HG03558 (cell line): ENCODE measurements around the gene KRT77.

Experiments used
- ATAC-seq: cut with Tn5 transposase; IDR thresholded peaks from one replicate; pipeline ENCODE4 v1.9.1; 2021; ENCODE audit warnings: moderate number of reproducible peaks; ENCODE audit not compliant: unreplicated experiment; ENCODE audit errors: extremely low read depth

Gene KRT77

DNA sequence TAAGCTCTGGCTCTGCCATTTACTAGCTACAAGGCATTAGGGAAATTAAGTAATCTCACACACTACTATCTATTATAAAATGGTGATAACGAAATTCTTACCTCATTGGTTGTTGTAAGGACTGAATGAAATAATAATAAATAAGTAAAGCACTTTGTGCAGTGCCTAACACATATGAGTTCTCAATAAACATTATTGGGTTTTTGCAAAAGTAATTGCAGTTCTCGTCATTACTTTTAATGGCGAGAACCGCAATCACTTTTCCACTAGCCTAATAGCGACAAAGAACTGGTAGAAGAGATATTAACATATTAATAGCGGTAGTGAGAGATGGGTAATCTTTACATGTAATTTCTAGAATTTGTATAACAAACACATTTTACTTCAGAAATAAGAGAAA lies 9.2 kb downstream of the KRT77 start:
- no peak for ATAC-seq

DNA sequence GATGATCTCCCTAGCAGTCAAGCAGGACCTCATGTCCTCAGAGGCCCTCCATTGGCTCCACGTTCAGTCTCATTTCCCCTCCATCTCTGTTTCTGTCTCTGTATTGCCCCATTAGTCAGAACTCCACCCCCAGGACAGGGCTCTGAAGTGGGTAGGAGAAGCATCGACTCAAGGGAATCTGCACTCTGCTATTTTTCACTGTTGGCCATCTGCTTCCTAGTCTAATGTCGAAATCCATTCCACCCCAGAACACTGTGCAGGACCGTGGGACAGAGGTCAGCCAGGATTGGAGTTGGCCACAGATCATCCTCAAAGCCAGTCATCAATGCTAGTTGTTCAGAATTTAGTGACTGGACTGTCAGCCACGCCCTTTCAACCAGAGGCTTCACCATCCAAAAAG lies 10.1 kb downstream of the KRT77 start:
- ATAC-seq: no peak

DNA sequence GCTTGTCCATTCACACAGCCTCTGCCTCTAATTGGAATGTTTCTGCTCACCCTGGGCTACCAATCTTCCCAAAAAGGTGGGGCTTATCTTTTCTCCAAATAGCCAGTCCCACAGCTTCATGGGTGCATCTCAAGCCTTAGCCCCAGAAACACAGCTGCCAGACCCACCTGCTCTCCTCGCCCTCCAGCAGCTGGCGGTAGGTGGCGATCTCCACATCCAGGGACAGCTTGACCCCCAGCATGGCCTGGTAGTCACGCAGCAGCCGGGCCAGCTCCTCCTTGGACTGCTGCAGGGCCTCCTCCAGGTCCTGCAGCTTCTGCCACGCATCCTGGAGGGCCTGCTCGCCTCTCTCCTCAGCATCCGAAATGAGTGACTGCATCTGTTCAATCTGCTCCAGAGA lies 11.1 kb downstream of the KRT77 start:
- ATAC-seq: no peak

DNA sequence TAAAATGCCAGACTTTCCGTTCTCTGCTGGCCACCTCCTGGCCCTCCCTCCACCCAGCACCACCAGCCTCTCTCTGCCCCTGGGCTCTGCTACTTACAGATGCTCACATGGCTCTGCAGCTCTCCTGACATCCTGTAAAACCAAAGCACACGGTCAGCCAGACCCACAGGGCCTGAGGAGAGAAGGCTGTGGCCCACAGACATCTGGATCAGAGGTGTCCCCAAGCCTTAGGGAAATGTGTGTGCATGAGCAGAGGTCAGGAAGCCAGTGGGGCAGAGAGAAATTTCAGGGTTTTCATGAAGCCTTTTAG lies 11.5 kb downstream of the KRT77 start:
- no peak for ATAC-seq

DNA sequence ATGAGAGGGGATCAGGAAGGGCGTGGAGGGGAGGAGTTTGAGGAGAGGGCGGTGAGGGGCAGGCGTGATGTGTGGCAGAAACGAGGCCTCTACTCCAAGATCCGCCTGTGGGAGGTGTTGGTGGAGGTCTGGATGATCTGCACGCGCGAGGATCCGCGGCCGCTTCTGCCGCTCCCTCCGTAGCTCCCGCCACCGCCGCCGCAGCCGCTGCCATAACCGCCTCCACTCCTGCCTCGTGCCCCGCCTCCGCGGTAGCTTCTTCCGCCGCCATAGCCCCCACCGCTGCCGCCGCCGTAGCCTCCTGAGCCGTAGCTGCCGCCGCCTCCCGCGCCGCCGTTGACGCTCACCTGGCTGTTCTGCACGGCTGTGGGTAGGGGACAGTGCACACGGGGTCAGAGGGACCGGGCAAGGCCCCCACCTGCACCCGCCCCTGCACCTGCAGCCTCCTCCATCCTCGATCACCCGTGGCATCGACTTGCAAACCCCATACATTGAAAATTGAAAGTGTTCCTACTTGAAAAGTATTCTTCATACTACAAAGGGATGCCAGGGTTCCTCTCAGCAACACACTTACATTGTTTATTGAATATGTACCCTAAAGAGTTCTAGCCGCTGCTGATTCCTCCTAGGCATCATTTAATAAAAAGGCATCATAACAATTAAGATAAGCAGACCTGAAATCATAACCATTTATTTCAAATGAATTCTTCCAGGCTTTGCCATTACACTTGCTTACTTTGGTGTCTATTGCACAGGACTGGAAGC lies 12.1 kb downstream of the KRT77 start:
- no peak for ATAC-seq

DNA sequence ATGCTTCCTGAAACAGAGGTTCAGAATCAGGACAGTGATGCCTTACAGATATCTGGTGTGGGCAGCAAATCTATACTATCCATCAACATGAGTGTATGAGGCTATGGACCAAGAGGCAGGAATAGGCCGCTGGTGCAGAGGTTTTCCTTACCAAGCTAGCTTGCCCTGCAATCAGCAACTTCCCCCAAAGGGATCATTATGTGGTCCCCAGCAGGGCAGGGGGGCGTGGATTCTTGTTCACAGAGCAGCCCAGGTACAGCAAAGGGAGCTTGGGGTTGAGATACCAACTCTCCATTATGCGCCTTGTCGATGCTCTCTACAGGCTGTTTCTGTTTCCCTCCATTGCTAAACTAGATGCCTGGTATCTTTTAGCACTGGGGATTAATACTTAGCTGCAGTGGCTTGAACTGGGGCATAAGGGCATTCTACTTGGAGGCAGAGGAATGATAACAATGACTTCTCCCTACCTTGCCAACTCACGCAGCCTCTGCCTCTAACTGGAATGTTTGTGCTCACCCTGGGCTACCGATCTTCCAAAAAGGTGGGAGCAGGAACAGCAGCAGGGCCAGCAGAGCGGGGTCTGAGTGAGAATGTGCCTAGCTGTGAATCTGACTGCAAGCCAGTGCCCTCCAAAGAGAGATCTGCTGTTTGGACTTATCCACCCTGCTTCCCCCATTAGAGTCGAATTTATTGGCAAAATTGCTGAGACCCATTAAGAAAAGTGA lies 12.8 kb downstream of the KRT77 start:
- ATAC-seq: no peak

DNA sequence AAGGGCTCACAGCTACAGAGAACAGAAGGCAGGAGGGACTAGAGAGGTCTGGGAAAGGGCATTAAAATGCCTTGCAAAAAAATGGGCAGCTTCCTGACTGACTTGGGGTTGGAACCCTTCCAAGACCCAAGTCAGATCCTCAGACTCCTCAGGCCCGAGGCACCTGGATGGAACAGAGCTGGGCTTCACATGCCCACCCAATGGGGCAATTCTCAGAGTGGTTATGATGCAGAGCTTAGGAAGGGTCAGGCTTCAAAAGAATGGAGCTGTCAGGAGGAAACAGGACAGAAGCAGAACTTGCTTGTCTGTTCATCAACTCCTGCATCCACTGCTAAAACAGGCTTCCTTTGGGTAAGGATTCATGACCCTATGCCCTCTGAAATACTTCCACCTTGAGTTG lies 13.4 kb downstream of the KRT77 start:
- no peak for ATAC-seq

DNA sequence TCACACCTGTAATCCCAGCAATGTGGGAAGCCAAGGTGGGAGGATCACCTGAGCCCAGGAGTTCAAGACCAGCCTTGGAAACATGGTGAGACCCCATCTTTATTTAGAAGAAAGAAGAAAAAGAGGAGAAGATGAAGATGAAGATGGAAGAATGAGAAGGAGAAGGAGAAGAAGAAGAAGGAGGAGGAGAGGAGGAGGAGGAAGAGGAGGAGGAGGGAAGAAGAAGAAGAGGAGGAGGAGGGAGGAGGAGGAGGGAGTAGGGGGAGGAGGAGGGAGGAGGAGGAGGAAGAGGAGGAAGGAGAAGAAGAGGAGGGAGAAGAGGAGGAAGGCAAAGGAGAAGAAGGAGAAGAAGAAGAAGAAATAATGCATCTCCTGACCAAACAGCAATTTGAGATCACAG lies 14.1 kb downstream of the KRT77 start:
- ATAC-seq: no peak

DNA sequence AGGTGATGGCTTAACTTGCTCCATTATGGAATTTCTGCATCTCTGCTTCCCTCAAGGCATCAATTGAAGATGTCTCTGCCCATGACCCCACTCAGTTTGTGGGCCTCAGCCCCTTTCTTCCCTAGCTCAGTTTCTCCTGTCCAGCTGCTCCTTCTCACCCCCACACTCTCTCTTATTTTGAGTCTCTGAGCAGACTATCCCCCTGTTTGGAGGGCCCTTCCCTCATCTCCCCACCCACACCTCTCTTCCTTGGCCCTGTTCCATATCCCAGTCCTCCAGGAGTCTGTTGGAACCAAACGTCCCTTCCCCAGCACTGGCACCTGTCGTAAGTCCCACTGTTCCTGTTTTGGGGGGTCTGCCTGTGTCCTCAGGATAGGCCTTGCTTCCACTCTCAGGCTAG lies 14.8 kb downstream of the KRT77 start:
- ATAC-seq: no peak

DNA sequence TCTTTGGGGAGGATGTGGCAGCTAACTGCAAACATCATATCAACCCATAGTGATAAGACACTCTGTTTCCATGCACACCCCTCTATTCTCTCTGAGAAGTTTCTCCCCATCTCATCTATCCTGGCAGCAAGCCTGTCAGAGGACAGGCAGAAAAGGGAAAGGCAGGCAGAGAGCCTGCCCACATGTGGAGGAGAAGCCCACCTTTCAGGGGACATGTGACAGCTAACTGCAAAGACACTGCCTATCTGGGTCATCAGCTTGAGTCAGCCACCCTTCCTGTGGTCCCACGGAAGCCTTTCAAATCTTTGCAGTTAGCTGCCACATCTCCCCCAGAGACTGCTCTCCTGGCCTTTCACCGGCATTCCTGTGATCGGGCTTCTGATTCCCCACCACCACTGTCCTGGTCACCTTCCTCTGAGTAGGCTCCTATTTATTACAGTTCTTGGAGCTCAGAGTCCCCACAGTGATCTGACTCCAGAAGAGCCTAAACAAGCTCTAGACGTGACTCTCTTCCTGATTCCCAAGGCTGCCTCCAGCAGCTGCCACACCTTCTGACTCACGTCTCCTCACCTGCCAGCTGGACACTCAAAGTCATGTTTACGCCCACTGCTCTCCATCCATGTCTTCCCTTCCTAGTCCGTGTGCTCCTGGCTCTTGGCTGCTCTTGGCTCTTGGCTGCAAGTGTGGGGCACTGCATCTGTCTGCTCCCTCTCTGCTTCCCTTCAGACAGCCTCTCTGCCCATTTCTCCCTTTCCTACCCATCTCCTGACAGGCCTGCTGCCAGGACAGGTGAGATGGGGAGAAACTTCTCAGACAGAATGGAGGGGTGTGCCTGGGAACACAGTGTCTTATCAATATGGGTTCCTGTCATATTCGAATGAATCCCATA lies 15.6 kb downstream of the KRT77 start:
- no peak for ATAC-seq

DNA sequence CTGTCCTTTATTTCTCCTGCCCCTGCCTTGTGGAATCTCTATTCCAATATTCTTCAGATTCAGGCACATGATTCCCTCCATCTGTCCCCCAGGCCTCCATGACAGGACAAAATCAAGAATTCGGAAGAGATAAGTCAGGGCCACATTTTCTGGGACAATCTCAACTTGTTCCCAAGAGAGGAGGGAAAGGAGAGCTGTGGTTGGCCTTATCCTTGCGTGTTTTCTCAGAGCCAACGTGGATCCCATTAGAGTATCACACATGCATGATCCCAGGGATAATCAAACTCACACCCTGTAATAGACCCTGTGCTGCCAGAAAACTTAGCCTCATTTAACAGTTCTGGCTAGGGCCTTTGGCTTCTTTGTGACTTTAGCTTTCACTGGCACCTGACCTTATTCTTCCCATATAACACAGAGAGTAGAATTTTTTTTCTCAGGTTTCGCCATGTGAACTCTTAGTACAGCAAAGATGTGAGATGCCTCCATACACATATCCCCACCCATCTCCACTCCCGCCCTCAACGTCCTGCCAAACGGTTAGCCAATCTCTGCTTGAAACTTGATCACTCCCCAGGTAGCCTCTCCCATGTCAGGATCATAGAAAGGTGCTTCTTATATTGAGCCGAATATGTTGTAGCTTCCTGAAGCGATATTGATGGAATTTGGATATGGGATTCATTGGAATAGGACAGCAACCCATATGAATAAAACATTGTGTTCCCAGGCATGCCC lies 16.4 kb downstream of the KRT77 start:
- ATAC-seq: no peak

DNA sequence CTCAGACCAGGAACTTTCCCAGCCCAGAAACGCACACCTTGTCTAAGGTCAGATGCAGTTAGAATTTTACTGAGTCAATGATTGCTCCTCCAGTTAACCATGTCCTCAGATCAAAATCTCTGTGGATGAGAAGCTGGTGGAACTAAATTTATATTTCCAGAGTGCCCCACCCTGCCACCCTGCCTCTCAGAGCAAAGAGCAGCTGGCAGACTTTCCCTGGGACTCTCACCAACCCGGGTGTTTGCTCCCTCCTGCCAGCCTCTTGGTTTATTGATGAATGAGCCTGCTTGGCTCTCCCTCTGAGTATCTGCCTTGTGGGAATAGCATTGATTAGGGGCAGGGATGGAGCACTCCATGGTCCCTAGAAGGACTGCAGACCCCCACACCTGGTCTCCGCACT lies 17.3 kb downstream of the KRT77 start:
- ATAC-seq: no peak

DNA sequence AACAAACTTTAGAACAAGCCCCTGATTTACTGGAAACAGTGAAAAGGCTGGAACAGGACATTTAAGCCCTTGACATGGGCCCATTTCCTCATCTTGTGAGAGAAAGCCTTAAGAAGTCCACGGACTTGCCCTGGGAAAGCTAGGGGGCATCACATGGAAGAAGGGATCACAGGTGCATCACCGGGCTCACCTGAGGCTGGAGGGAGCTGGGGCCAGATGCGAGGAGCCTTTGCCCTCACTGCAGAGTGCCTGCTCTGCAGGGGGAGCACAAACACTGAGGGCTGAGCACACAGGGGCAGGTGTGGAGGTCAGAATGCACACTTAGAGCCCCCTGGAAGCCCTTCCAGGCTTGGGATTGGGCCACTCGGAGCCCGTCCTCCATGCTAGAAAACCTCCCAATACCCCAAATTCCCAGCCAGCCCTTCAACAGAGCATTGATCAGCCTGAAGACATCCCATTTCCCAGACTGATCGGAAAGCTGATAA lies 17.9 kb downstream of the KRT77 start:
- no peak for ATAC-seq

DNA sequence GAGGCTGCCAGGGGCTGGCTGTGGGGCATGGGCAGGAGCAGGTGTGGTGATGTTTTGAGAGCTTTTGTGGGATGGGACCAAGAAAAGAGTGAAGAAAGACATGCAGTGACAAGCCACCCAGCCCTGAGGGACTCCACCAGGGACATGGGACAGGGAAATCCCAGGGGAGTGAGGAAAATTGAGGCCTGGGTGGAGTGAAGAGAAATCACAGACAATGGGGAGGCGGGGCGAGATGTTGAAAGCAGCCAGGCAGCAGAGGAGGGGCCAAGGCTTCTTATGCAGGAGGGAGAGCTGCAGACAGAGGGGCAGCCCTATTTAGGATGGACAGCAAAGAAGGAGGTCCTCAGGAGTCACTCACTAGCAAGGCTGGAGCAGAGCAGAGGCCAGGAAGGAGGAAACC lies 18.9 kb downstream of the KRT77 start:
- no peak for ATAC-seq

DNA sequence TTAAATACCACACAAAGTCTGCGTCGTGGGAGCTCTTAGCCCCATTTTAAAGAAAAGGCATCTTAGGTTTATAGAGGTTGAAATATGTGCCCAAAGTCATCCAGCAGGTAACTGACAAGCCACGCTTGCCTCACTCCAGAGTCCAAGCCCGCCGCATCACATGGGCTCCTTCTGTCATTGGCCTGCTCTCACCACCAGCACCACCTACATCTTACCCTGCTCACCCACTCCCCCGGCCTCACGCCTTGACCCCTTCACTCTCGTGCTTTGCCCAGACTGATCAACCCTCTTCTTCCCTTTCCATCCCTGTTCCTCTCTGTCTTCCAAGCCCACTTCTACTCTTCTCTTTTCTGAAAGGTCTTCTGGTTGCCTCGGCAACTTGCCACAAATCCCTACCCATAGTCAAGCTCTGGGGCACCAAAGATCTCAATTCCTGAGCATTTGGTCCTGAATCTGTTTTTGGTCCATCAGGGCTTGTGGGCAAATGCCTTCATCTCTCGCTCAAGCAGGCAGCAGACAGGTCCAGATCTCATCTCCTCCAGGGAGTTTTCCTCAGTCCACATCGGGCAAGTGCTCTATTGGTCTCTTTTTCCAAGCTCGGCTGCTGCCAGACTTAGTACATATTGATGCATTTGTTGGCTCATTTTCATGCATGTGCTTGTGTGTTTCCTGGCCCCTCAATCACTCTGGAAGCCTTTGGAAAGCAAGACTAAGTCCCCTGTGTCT lies 19.6 kb downstream of the KRT77 start:
- ATAC-seq: no peak

DNA sequence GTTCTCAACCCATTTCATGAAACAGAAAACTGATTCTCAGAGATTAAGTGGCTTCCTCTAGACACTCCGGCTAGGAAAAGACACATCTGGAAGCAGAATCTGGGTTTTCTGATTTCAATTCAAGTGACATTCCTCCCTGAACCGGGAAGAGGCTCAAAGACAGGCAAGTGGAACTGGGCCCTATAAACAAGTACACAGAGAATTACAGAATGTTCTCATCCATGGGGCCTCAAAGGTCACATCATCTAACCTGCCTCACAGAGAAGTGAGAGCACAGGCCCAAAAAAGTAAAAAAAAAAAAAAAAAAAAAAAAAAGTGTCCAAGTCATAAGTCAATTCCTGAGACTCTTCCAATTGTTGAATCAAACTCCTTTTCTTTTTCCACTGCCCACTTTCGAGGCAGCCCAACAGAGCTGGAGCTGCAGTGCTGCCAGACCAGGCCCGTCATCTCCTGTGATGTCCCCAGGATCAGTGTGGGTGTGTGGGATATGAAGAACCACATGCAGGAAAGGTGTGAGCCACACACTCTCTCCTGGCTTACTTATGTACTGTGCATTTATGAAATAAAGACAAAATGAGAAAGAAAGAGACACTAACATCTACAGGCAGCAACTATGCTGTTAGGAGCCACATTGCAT lies 20.3 kb downstream of the KRT77 start:
- ATAC-seq: no peak

DNA sequence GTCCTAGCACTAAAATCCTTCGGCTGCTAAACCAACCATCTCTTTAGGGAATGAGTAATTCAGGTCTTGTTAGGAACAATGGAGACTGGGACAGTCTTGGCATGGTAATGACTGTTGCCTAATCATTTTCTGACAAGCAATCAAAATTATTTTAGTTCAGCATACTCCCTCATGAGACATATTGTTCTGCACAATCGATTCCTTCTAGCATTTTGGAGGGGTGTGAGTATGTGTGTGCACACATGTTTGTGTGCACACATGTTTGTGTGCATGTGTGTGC lies 21.0 kb downstream of the KRT77 start:
- ATAC-seq: no peak

DNA sequence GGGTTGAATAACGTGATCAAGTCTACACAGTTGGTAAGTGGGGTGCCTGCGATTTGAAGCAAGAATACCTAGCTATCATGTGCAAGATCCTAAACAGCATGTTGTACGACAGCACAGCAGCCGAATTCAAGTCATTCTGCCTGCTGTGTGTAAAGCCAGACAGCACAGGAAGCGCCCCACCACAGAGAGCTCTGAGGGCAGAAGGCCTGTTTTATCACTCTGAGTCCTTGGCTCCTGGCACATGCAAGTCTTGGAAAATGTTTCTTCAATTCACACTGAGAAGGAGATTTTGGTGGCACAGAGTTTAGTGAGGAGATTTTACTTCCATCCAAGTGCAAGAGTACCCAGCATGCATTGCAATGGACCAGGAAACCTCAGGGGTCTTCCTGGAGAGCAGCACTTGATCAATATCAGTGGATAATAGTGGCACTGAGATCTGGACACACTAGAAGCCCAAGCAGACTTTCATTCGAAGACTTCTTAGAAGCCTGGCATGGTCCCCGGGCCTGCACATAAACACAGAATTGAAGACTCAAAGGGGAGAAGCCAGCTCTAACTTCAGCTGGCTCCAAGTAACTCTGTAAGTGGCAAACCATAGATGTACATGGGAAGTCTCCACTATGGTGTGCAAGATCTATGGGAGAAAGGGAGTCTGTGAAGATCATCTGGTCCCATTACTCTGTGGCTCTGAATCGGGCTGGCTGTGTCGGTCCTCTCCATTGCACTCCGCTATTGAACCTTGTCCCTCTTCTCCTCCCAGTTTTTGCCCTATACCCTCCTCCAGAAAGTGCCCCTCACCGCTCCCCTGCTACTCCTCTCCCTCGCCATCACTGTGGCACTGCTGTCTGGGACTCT lies 21.6 kb downstream of the KRT77 start:
- no peak for ATAC-seq

DNA sequence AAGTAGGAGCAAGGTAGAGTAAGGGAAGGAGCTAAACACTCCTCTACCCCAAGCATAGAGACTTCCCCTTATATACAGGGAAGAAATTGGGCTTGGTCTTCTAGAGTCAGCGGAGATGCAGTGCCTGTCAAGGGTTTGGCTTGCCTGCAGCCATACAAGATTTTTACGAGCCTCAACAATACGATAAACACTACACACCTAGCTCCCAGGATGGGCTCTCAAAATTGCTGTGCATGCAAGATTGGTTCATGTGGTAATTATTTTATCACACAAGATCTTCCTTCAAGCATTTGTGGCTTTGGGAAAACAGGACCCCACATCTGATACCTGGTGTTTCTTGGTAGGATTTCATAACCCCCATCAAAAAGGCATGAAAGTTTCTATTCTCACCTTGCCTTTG lies 23.0 kb downstream of the KRT77 start, which contains the start of gene KRT1:
KRT1 (minus strand) TSS at position 45 of the 400 bp plus-strand sequence. CDS start 59 bp downstream, outside the sequence.
- ATAC-seq: no peak
